ENCODE results near the gene DAAM2.

DNA sequence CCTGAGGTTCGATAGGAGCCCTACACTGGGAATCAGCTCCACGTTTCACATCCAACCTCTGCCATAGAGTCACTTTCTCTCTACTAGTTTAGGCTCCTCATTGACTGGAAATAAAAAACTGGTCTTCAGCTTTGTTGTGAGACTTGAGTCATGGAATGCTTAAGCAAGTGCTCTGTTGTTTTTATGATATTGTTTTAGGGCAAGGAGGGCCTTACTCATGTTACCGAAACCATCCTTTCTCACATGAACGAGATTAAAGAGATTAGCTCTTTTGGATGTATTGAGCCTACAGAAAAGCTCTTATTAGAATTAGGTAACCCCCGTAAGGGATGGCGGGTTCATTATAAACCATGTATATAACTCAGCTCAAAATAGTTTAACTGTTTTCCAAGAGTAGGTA lies 149.0 kb downstream of the DAAM2 start:
- TF ChIP-seq, protein P1, sequence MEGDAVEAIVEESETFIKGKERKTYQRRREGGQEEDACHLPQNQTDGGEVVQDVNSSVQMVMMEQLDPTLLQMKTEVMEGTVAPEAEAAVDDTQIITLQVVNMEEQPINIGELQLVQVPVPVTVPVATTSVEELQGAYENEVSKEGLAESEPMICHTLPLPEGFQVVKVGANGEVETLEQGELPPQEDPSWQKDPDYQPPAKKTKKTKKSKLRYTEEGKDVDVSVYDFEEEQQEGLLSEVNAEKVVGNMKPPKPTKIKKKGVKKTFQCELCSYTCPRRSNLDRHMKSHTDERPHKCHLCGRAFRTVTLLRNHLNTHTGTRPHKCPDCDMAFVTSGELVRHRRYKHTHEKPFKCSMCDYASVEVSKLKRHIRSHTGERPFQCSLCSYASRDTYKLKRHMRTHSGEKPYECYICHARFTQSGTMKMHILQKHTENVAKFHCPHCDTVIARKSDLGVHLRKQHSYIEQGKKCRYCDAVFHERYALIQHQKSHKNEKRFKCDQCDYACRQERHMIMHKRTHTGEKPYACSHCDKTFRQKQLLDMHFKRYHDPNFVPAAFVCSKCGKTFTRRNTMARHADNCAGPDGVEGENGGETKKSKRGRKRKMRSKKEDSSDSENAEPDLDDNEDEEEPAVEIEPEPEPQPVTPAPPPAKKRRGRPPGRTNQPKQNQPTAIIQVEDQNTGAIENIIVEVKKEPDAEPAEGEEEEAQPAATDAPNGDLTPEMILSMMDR (IDR thresholded peaks at IDR 0.05): no peak
- no peak for TF ChIP-seq POLR2A (IDR thresholded peaks at IDR 0.05)

Measured in prostate gland (tissue), 2 donors.